ENCODE measurements around the gene PRKCZ. TPM values are rescaled to one million over a fixed set of nuclear protein-coding genes. Genes with fewer than 3 reads are reported as not detected.
A peak's percentile ranks its signal among the peaks of the same experiment; 100 is the strongest.

The PRKCZ gene
- total and polyA plus RNA-seq, 2 experiments from 2014 or later, result 26.2 to 36.9 TPM

DNA sequence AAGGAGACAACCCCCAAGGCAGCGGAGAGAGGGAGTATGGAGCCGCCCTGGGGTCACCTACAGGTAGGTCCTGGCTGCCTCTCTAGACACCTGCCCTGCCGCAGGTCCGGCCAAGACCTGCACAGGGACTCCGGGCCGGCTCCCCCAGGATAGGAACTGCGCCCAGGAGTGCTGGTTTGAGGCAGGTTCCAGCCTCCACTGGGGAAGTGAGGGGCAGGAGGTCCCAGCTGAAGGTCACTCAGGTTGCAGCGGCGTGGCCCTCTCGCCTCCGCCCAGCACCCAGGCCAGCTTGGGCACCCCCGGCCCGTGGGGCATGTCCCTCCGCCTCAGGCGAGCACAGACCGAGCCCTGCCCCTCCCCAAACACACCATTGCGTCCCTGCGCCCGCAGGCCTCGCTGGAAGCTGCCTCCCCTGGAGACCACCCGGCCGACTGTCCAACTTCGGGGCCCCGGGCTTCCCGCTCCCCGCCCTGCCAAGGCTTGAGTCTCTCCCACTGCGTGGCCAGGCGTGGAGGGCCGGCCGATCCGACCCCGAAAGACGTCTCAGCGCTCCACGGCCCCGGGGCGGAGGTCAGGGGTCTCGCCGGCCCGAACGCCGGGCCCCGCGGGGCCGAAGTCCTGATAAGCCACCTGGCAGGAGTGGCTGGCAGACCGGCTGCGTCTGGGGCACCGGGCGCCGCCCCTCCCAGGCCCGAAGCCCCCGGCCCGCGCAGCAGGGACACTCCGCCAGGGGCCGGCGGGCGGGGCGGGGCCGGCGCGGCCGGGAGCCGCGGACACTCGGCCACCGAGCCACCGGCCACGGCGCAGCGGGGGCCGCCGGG is 176.5 kb downstream of the PRKCZ start (continued):
- TF ChIP-seq, protein P1, sequence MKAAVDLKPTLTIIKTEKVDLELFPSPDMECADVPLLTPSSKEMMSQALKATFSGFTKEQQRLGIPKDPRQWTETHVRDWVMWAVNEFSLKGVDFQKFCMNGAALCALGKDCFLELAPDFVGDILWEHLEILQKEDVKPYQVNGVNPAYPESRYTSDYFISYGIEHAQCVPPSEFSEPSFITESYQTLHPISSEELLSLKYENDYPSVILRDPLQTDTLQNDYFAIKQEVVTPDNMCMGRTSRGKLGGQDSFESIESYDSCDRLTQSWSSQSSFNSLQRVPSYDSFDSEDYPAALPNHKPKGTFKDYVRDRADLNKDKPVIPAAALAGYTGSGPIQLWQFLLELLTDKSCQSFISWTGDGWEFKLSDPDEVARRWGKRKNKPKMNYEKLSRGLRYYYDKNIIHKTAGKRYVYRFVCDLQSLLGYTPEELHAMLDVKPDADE (IDR thresholded peaks at IDR 0.05), result no peak
- TF ChIP-seq, protein P2, sequence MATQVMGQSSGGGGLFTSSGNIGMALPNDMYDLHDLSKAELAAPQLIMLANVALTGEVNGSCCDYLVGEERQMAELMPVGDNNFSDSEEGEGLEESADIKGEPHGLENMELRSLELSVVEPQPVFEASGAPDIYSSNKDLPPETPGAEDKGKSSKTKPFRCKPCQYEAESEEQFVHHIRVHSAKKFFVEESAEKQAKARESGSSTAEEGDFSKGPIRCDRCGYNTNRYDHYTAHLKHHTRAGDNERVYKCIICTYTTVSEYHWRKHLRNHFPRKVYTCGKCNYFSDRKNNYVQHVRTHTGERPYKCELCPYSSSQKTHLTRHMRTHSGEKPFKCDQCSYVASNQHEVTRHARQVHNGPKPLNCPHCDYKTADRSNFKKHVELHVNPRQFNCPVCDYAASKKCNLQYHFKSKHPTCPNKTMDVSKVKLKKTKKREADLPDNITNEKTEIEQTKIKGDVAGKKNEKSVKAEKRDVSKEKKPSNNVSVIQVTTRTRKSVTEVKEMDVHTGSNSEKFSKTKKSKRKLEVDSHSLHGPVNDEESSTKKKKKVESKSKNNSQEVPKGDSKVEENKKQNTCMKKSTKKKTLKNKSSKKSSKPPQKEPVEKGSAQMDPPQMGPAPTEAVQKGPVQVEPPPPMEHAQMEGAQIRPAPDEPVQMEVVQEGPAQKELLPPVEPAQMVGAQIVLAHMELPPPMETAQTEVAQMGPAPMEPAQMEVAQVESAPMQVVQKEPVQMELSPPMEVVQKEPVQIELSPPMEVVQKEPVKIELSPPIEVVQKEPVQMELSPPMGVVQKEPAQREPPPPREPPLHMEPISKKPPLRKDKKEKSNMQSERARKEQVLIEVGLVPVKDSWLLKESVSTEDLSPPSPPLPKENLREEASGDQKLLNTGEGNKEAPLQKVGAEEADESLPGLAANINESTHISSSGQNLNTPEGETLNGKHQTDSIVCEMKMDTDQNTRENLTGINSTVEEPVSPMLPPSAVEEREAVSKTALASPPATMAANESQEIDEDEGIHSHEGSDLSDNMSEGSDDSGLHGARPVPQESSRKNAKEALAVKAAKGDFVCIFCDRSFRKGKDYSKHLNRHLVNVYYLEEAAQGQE (IDR thresholded peaks at IDR 0.05; ENCODE audit: unreplicated experiment), result no peak
- TF ChIP-seq CREB1 (CRISPR knock-in tag; IDR thresholded peaks at IDR 0.05; ENCODE audit: low read depth) (no peak), NANOG (IDR thresholded peaks at IDR 0.05; ENCODE audit: borderline replicate concordance) (no peak), ZNF331 (CRISPR knock-in tag; IDR thresholded peaks at IDR 0.05; ENCODE audit: low read depth) (no peak), JUNB (IDR thresholded peaks at IDR 0.05; ENCODE audit: unreplicated experiment) (no peak)
- TF ChIP-seq, protein P3, sequence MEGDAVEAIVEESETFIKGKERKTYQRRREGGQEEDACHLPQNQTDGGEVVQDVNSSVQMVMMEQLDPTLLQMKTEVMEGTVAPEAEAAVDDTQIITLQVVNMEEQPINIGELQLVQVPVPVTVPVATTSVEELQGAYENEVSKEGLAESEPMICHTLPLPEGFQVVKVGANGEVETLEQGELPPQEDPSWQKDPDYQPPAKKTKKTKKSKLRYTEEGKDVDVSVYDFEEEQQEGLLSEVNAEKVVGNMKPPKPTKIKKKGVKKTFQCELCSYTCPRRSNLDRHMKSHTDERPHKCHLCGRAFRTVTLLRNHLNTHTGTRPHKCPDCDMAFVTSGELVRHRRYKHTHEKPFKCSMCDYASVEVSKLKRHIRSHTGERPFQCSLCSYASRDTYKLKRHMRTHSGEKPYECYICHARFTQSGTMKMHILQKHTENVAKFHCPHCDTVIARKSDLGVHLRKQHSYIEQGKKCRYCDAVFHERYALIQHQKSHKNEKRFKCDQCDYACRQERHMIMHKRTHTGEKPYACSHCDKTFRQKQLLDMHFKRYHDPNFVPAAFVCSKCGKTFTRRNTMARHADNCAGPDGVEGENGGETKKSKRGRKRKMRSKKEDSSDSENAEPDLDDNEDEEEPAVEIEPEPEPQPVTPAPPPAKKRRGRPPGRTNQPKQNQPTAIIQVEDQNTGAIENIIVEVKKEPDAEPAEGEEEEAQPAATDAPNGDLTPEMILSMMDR (conservative IDR thresholded peaks at IDR 0.05; ENCODE audit: low read depth in 2 of 2), result no peak

DNA sequence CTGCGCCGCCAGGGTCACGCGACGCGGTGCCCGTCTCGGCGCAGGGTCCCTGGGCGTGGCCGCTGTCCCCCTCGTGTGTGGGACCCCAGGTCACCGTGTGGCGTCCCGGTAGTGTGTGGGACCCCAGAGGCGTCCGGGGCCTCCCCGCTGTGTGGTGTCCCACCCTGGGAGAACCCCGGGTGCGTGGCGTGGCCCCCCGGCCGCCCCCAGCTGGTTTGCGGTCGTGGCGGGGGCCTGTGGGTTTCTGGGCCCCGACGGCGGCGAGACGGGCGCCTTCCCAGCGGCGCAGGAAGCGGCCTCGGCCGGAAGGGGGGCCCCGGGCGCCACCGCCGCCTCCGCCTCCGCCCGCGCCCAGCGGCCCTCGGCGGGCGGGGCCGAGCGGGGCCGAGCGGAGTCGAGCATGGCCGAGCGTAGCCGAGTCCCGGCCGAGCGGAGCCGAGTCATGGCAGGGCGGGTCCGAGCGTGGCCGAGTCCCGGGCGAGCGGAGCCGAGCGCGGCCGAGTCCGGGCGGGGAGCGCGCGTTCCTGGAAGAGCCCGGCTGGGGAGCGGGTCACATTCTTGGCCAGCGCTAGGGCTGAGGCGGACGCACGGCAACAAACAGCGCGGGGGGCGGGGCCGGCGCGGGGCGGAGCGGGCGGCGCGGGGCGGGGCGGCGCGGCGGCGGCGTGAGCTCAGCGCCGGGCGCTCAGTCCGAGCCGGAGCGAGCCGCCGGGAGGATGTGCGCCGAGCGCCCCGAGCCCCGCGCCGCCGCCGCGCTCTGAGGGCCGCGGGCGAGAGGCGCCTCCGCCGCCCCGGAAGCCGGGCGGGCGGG is 177.3 kb downstream of the PRKCZ start:
- no peaks in the 10 kb centered on the region for H3K9me2 ChIP-seq (ENCODE audit: insufficient read depth)
- peaks cover 32% of the 10 kb centered on the region; the same call in 1 of the 2 replicates for H3K4me1 ChIP-seq (ENCODE audit: insufficient read depth)
- peak; percentile 32 for TF ChIP-seq POLR2AphosphoS5 (IDR thresholded peaks at IDR 0.05; ENCODE audit: low read depth)
- TF ChIP-seq, protein P2 (IDR thresholded peaks at IDR 0.05; ENCODE audit: unreplicated experiment), result no peak
- H3K27ac ChIP-seq (ENCODE audit: low read depth), result no peak overlapping the region; the same call in 1 of the 2 replicates
- H3K79me2 ChIP-seq (replicated peaks; ENCODE audit: insufficient read depth), result peaks cover 38% of the 10 kb centered on the region
- Mint-ChIP-seq H3K4me3 (peak overlapping the region; percentile 56; the same call in 2 of the 3 replicates), H3K4me1 (peaks cover 28% of the 10 kb centered on the region), H3K9me3 (no peaks in the 10 kb centered on the region; the same call in 2 of the 3 replicates), H3K27ac (no peak overlapping the region), H3K27me3 (ENCODE audit: insufficient read depth, low read depth, poor library complexity) (peaks cover 13% of the 10 kb centered on the region), H3K36me3 (ENCODE audit: low read depth) (peaks cover 10% of the 10 kb centered on the region)
- peaks cover 20% of the 10 kb centered on the region for H4K20me1 ChIP-seq (replicated peaks; ENCODE audit: insufficient read depth)
- ATAC-seq, result peak; percentile 57
- no peak overlapping the region for H2AFZ ChIP-seq
- no peaks in the 10 kb centered on the region for H3K36me3 ChIP-seq (ENCODE audit: insufficient read depth)
- peak; percentile 97 for DNase-seq (ENCODE audit: low spot score)
- H3F3A ChIP-seq (replicated peaks; ENCODE audit: low read depth), result peaks cover 10% of the 10 kb centered on the region; the same call in 1 of the 2 replicates
- no peaks in the 10 kb centered on the region for H3K27me3 ChIP-seq (ENCODE audit: insufficient read depth)
- H3K4me3 ChIP-seq, result peak overlapping the region; percentile 64
- peak overlapping the region; percentile 88 for H3K4me2 ChIP-seq
